Breast epithelium (tissue), 3 donors: ENCODE measurements around the gene IGSF9.

Source experiments
- POLR2A ChIP-seq: fragments of 450-650 bp; IDR thresholded peaks from one replicate; pipeline ENCODE4 v1.6.1; 2016; ENCODE audit warnings: antibody characterized with exemption, mild to moderate bottlenecking, moderate library complexity
- POLR2AphosphoS5 ChIP-seq, 3 donors: sonication (generic); formaldehyde crosslinking; IDR thresholded peaks; one replicate each; pipeline ENCODE4 v1.6.1; 2017; ENCODE audit warnings: antibody characterized with exemption in 3 of 3
- TF ChIP-seq, protein P1 (sequence below), 3 donors: fragments of 450-650 bp; IDR thresholded peaks; one replicate each; pipeline ENCODE4 v1.5.1; 2016 to 2017; ENCODE audit warnings: antibody characterized with exemption in 3 of 3, mild to moderate bottlenecking in 3 of 3, moderate library complexity in 3 of 3

DNA sequence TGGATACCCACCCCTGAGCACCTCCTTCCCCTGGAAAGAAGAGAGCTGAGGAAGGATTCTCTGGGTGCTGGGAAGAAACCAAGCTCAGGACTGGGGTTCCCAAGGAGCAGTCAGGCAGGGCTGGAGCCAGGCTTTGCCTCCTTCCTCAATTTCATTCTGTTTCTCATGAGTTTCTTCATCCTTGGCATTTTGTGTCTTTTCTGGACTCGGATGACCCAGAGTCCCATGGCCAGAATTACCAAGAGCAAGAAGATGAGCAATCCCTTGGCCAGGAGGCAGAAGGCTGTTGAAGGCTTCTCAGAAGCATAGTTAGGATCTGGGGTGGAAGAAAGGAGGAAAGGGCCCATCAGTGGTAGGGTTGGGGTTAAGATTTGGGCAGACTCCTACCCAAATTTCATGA, 6.1 kb upstream of the IGSF9 start:
- TF ChIP-seq POLR2A (no peak), POLR2AphosphoS5 (IDR thresholded peaks at IDR 0.05) (no peak)
- TF ChIP-seq, protein P1, sequence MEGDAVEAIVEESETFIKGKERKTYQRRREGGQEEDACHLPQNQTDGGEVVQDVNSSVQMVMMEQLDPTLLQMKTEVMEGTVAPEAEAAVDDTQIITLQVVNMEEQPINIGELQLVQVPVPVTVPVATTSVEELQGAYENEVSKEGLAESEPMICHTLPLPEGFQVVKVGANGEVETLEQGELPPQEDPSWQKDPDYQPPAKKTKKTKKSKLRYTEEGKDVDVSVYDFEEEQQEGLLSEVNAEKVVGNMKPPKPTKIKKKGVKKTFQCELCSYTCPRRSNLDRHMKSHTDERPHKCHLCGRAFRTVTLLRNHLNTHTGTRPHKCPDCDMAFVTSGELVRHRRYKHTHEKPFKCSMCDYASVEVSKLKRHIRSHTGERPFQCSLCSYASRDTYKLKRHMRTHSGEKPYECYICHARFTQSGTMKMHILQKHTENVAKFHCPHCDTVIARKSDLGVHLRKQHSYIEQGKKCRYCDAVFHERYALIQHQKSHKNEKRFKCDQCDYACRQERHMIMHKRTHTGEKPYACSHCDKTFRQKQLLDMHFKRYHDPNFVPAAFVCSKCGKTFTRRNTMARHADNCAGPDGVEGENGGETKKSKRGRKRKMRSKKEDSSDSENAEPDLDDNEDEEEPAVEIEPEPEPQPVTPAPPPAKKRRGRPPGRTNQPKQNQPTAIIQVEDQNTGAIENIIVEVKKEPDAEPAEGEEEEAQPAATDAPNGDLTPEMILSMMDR (IDR thresholded peaks at IDR 0.05), result no peak
